Esophagus muscularis mucosa (tissue), 4 donors: ENCODE measurements around the gene IFT43. TPM values are rescaled to one million over a fixed set of nuclear protein-coding genes. Genes with fewer than 3 reads are reported as not detected.

ENCODE experiments used
- DNase-seq: peaks from one replicate; pipeline ENCODE4 v3.0.0-alpha.2; 2017; ENCODE audit errors: extremely low spot score
- H3K27ac ChIP-seq, 4 donors: fragments of 200-600 bp; sonication (generic); replicated peaks in 1 of 4; 1 replicate in 3 of 4; 2 replicates in 1 of 4; pipeline ENCODE4 v1.5.1; 2016 to 2019; ENCODE audit warnings: mild to moderate bottlenecking in 1 of 4
- H3K27me3 ChIP-seq, 4 donors: fragments of 200-600 bp; sonication (generic); one replicate each; pipeline versions ENCODE4 v1.5.1 to v1.6.0; 2016 to 2019
- H3K36me3 ChIP-seq, 4 donors: fragments of 200-600 bp; sonication (generic); one replicate each; pipeline ENCODE4 v1.5.1; 2016 to 2019
- H3K4me1 ChIP-seq, 4 donors: fragments of 200-600 bp; sonication (generic); one replicate each; pipeline ENCODE4 v1.5.1; 2016 to 2019
- H3K4me3 ChIP-seq, 4 donors: fragments of 200-600 bp; sonication (generic); 1 replicate in 2 of 4; 2 replicates in 2 of 4; pipeline ENCODE4 v1.5.1; 2016 to 2019; ENCODE audit warnings: mild to moderate bottlenecking in 4 of 4, moderate library complexity in 1 of 4
- H3K9me3 ChIP-seq, 4 donors: fragments of 200-600 bp; sonication (generic); 1 replicate in 3 of 4; 2 replicates in 1 of 4; pipeline ENCODE4 v1.5.1; 2016 to 2019
- CTCF ChIP-seq, 3 experiments: fragments of 200-600 bp in 2 of 3; fragments of 450-650 bp in 1 of 3; sonication (generic) in 2 of 3; IDR thresholded peaks; one replicate each; pipeline ENCODE4 v1.5.1; 2017 to 2019; ENCODE audit warnings: antibody characterized with exemption in 3 of 3, mild to moderate bottlenecking in 2 of 3, moderate library complexity in 1 of 3
- EP300 ChIP-seq: sonication (generic); formaldehyde crosslinking; IDR thresholded peaks from one replicate; pipeline ENCODE4 v1.6.1; 2017; ENCODE audit warnings: antibody characterized with exemption
- POLR2A ChIP-seq: fragments of 450-650 bp; IDR thresholded peaks from one replicate; pipeline ENCODE4 v1.6.1; 2017; ENCODE audit warnings: antibody characterized with exemption, moderate library complexity, mild to moderate bottlenecking, low read depth
- POLR2AphosphoS5 ChIP-seq, 2 donors: sonication (generic); formaldehyde crosslinking; IDR thresholded peaks; one replicate each; pipeline ENCODE4 v1.6.1; 2017; ENCODE audit warnings: antibody characterized with exemption in 2 of 2
- WGBS: methylation state at CpG from one replicate; pipeline ENCODE4 v1.1.5; 2018; 5-methylcytosine and 5-hydroxymethylcytosine counted together
- intact Hi-C: fragments of 100-400 bp; cut with DNase I; formaldehyde crosslinking; loops from one replicate; pipeline ENCODE4 v1.15.1; 2023
- total RNA-seq, 4 donors: library from RNA; depleted of rRNA; stranded (reverse); fragments of >200 nt; gene quantifications; one replicate each; pipeline versions ENCODE4 v1.1.0 to v1.2.1, GENCODE V29; 2016

The IFT43 gene
- total RNA-seq, 4 donors from 2014 or later, result 36.7 to 51.0 (median 42.3) TPM

GRCh38 chr14:76106188-76106587 is 120.6 kb downstream of the IFT43 start:
- TF ChIP-seq CTCF (IDR thresholded peaks at IDR 0.05) (no peak), POLR2AphosphoS5 (IDR thresholded peaks at IDR 0.05) (no peak), EP300 (no peak)
- whole genome bisulfite sequencing, result 82% methylated on average over 2 of the region's 2 CpGs
- Histone ChIP-seq H3K9me3 (no peaks in the 10 kb centered on the region), H3K4me3 (no peak overlapping the region), H3K27me3 (no peaks in the 10 kb centered on the region), H3K4me1 (peaks cover under 1 to 22% (median 18%) of the 10 kb centered on the region in 4 donors), H3K36me3 (no peaks in the 10 kb centered on the region), H3K27ac (no peak overlapping the region)
- intact Hi-C loops, result no loop called here
- no peak for DNase-seq

- H3K4me1 ChIP-seq, result no peaks in the 10 kb centered on the region
- no peaks in the 10 kb centered on the region for H3K36me3 ChIP-seq
- TF ChIP-seq CTCF (IDR thresholded peaks at IDR 0.05) (no peak), POLR2AphosphoS5 (IDR thresholded peaks at IDR 0.05) (no peak), POLR2A (no peak), EP300 (no peak)
- no peaks in the 10 kb centered on the region for H3K9me3 ChIP-seq
- DNase-seq, result no peak
- 81% methylated on average over 14 of the region's 14 CpGs for WGBS
- H3K27ac ChIP-seq, result no peak overlapping the region
- no peak overlapping the region for H3K4me3 ChIP-seq
- no peaks in the 10 kb centered on the region for H3K27me3 ChIP-seq
- intact Hi-C loops, result no loop called here
These were observed 123.7 kb downstream of the IFT43 start for GRCh38 chr14:76109087-76109880.

- WGBS, result 61% methylated on average over 20 of the region's 22 CpGs
These were observed 127.5 kb downstream of the IFT43 start for GRCh38 chr14:76112889-76113624.

GRCh38 chr14:76113691-76114090 is 128.1 kb downstream of the IFT43 start:
- H3K9me3 ChIP-seq, result no peaks in the 10 kb centered on the region
- no peak overlapping the region for H3K4me3 ChIP-seq
- no peak for DNase-seq
- TF ChIP-seq POLR2A, result no peak
- TF ChIP-seq CTCF (IDR thresholded peaks at IDR 0.05), result no peak
- no peak for TF ChIP-seq EP300
- no peak for TF ChIP-seq POLR2AphosphoS5 (IDR thresholded peaks at IDR 0.05)
- H3K4me1 ChIP-seq, result no peaks in the 10 kb centered on the region
- no peaks in the 10 kb centered on the region for H3K27me3 ChIP-seq
- intact Hi-C loops, result no loop called here
- 77% methylated on average over 8 of the region's 8 CpGs for WGBS
- H3K27ac ChIP-seq, result no peak overlapping the region
- no peaks in the 10 kb centered on the region for H3K36me3 ChIP-seq

More at GRCh38 chr14:76112889-76113624, 127.5 kb downstream of the IFT43 start:
- Histone ChIP-seq H3K4me1 (no peaks in the 10 kb centered on the region), H3K36me3 (no peaks in the 10 kb centered on the region), H3K27me3 (no peaks in the 10 kb centered on the region), H3K27ac (no peak overlapping the region), H3K9me3 (no peaks in the 10 kb centered on the region), H3K4me3 (no peak overlapping the region)
- intact Hi-C loops, result no loop called here
- no peak for DNase-seq
- no peak for TF ChIP-seq POLR2AphosphoS5 (IDR thresholded peaks at IDR 0.05)
- no peak for TF ChIP-seq POLR2A

- no peaks in the 10 kb centered on the region for H3K9me3 ChIP-seq
- no peak for TF ChIP-seq POLR2AphosphoS5 (IDR thresholded peaks at IDR 0.05)
- TF ChIP-seq EP300, result no peak
- H3K27ac ChIP-seq, result no peak overlapping the region
- H3K4me1 ChIP-seq, result no peaks in the 10 kb centered on the region
- H3K36me3 ChIP-seq, result no peaks in the 10 kb centered on the region
- intact Hi-C loops, result no loop called here
- H3K4me3 ChIP-seq, result no peak overlapping the region
- DNase-seq, result no peak
- H3K27me3 ChIP-seq, result no peaks in the 10 kb centered on the region
- 91% methylated on average over 2 of the region's 2 CpGs for WGBS
These were observed 129.5 kb downstream of the IFT43 start for GRCh38 chr14:76115010-76115422.
